Activated CD8-positive, alpha-beta T cell treated with anti-CD3 and anti-CD28 coated beads for 36 hours (primary cell): ENCODE data around the gene SPPL2C. TPM values are rescaled to one million over a fixed set of nuclear protein-coding genes. Genes with fewer than 3 reads are reported as not detected.

Experiments used
- ATAC-seq: fragments of 200-7000 bp; cut with Tn5 transposase; one replicate; pipeline ENCODE4 v1.10.0; 2021; ENCODE audit warnings: mild to moderate bottlenecking, moderate library complexity
- CTCF ChIA-PET: fragments of 350-600 bp; sonication (Branson Sonifier 250); formaldehyde crosslinking; loops from one replicate; lab custom pipeline; 2021; ENCODE audit warnings: antibody characterized with exemption; lab: Charles Lee
- POLR2A ChIA-PET: fragments of 350-600 bp; sonication (Branson Sonifier 250); formaldehyde crosslinking; loops from one replicate; lab custom pipeline; 2021; ENCODE audit warnings: antibody characterized with exemption; lab: Charles Lee
- DNase-seq: peaks from one replicate; pipeline ENCODE4 v3.0.0-alpha.2; 2020
- H3K27ac Mint-ChIP-seq: one replicate; pipeline ENCODE4 v1.8.0; 2021; ENCODE audit warnings: mild to moderate bottlenecking, mixed read lengths
- H3K27me3 Mint-ChIP-seq: one replicate; pipeline ENCODE4 v1.8.0; 2021; ENCODE audit warnings: mixed read lengths
- H3K36me3 Mint-ChIP-seq: one replicate; pipeline ENCODE4 v1.8.0; 2021; ENCODE audit warnings: low read depth, mixed read lengths
- H3K4me1 Mint-ChIP-seq: one replicate; pipeline ENCODE4 v1.8.0; 2021; ENCODE audit warnings: low read depth, mixed read lengths
- H3K4me3 Mint-ChIP-seq: one replicate; pipeline ENCODE4 v1.8.0; 2021; ENCODE audit warnings: mild to moderate bottlenecking, moderate library complexity, mixed read lengths
- H3K9me3 Mint-ChIP-seq: one replicate; pipeline ENCODE4 v1.8.0; 2021; ENCODE audit warnings: mixed read lengths
- intact Hi-C: fragments of 100-400 bp; cut with micrococcal nuclease; formaldehyde crosslinking; loops from one replicate; pipeline ENCODE4 v1.10.0; 2022
- total RNA-seq, 2 experiments: library from RNA; stranded (reverse); gene quantifications; one replicate each; pipeline ENCODE4 v1.2.3, GENCODE V29; 2021
- TF ChIP-seq, protein P1 (sequence below): fragments of 200-600 bp; IDR thresholded peaks from one replicate; pipeline ENCODE4 v1.8.0; 2022; ENCODE audit warnings: antibody characterized with exemption, mild to moderate bottlenecking

Gene SPPL2C
- total RNA-seq, 2 experiments from 2014 or later = not detected

- Mint-ChIP-seq H3K9me3 (no peaks in the 10 kb centered on the region), H3K4me1 (no peaks in the 10 kb centered on the region), H3K36me3 (no peaks in the 10 kb centered on the region), H3K27me3 (no peaks in the 10 kb centered on the region), H3K27ac (no peak overlapping the region), H3K4me3 (no peak overlapping the region)
- POLR2A ChIA-PET = interaction anchor here (0.6 kb wide), 1 partner anchor 656 kb away, joined by 3 read pairs; no protein-coding TSS in a partner anchor
- CTCF ChIA-PET = interaction anchor here (0.7 to 1.2 kb wide), 3 partner anchors 9 to 184 kb away, joined by 3 to 4 read pairs (median 3); no protein-coding TSS in a partner anchor
- TF ChIP-seq, protein P1, sequence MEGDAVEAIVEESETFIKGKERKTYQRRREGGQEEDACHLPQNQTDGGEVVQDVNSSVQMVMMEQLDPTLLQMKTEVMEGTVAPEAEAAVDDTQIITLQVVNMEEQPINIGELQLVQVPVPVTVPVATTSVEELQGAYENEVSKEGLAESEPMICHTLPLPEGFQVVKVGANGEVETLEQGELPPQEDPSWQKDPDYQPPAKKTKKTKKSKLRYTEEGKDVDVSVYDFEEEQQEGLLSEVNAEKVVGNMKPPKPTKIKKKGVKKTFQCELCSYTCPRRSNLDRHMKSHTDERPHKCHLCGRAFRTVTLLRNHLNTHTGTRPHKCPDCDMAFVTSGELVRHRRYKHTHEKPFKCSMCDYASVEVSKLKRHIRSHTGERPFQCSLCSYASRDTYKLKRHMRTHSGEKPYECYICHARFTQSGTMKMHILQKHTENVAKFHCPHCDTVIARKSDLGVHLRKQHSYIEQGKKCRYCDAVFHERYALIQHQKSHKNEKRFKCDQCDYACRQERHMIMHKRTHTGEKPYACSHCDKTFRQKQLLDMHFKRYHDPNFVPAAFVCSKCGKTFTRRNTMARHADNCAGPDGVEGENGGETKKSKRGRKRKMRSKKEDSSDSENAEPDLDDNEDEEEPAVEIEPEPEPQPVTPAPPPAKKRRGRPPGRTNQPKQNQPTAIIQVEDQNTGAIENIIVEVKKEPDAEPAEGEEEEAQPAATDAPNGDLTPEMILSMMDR = no peak
- DNase-seq (peak; percentile 26), ATAC-seq (peak; percentile 45)
- intact Hi-C loops = no loop called here
These were observed 21.1 kb upstream of the SPPL2C start for GRCh38 chr17:45823598-45823997.

- H3K36me3 Mint-ChIP-seq = no peaks in the 10 kb centered on the region
- TF ChIP-seq, protein P1 = no peak
- no peak for ATAC-seq
- H3K27me3 Mint-ChIP-seq = no peaks in the 10 kb centered on the region
- no peak overlapping the region for H3K4me3 Mint-ChIP-seq
- POLR2A ChIA-PET = no interaction called here
- H3K9me3 Mint-ChIP-seq = no peaks in the 10 kb centered on the region
- CTCF ChIA-PET = interaction anchor here (1.2 kb wide), 1 partner anchor 8 kb away, joined by 4 read pairs; no protein-coding TSS in a partner anchor
- no peaks in the 10 kb centered on the region for H3K4me1 Mint-ChIP-seq
- no peak overlapping the region for H3K27ac Mint-ChIP-seq
- no peak for DNase-seq
- intact Hi-C loops = no loop called here
These were observed 20.2 kb upstream of the SPPL2C start for GRCh38 chr17:45824475-45824874.

- intact Hi-C loops = no loop called here
- CTCF ChIA-PET = interaction anchor here (1.2 kb wide), 1 partner anchor 185 kb away, joined by 3 read pairs; no protein-coding TSS in a partner anchor
These were observed 19.7 kb upstream of the SPPL2C start for GRCh38 chr17:45824901-45825492.

GRCh38 chr17:45825792-45826191, 18.9 kb upstream of the SPPL2C start:
- Mint-ChIP-seq H3K9me3 (no peaks in the 10 kb centered on the region), H3K4me1 (no peaks in the 10 kb centered on the region), H3K36me3 (no peaks in the 10 kb centered on the region), H3K27ac (no peak overlapping the region), H3K4me3 (no peak overlapping the region), H3K27me3 (peaks cover 2% of the 10 kb centered on the region)
- POLR2A ChIA-PET = interaction anchor here (0.5 kb wide), 1 partner anchor 111 kb away, joined by 3 read pairs; no protein-coding TSS in a partner anchor
- DNase-seq (no peak), ATAC-seq (no peak)
- intact Hi-C loops = no loop called here
- TF ChIP-seq, protein P1 = no peak
- CTCF ChIA-PET = interaction anchor here (1.2 kb wide), 1 partner anchor 186 kb away, joined by 3 read pairs; no protein-coding TSS in a partner anchor

More at GRCh38 chr17:45824901-45825492, 19.7 kb upstream of the SPPL2C start:
- no peak for DNase-seq
- H3K27ac Mint-ChIP-seq = no peak overlapping the region
- no peak overlapping the region for H3K4me3 Mint-ChIP-seq
- POLR2A ChIA-PET = no interaction called here
- no peaks in the 10 kb centered on the region for H3K4me1 Mint-ChIP-seq
- H3K36me3 Mint-ChIP-seq = no peaks in the 10 kb centered on the region
- H3K9me3 Mint-ChIP-seq = no peaks in the 10 kb centered on the region
- no peak for ATAC-seq
- TF ChIP-seq, protein P1 = no peak
- H3K27me3 Mint-ChIP-seq = peaks cover 1% of the 10 kb centered on the region

GRCh38 chr17:45826919-45827588, 17.6 kb upstream of the SPPL2C start:
- Mint-ChIP-seq H3K4me1 (no peaks in the 10 kb centered on the region), H3K27ac (no peak overlapping the region), H3K27me3 (peaks cover 2% of the 10 kb centered on the region), H3K9me3 (no peaks in the 10 kb centered on the region), H3K36me3 (no peaks in the 10 kb centered on the region), H3K4me3 (no peak overlapping the region)
- no peak for ATAC-seq
- CTCF ChIA-PET = interaction anchor here (1.2 to 1.4 kb wide), 3 partner anchors 7 to 187 kb away, joined by 3 to 4 read pairs (median 4); no protein-coding TSS in a partner anchor
- DNase-seq = no peak
- TF ChIP-seq, protein P1 = no peak
- POLR2A ChIA-PET = no interaction called here
- intact Hi-C loops = no loop called here
